HepG2 (cell line): ENCODE measurements around the gene RNF5. TPM values are rescaled to one million over a fixed set of nuclear protein-coding genes. Genes with fewer than 3 reads are reported as not detected.

ENCODE experiments used
- ATAC-seq: fragments of 200-7000 bp; cut with Tn5 transposase; 3 replicates; pipeline ENCODE4 v1.9.1; 2020; ENCODE audit warnings: mild to moderate bottlenecking, moderate library complexity
- BruUV-seq: library from RNA; stranded (reverse); fragments of 400-500 nt; replicated peaks from 2 replicates; lab custom pipeline; 2021; lab: Mats Ljungman, UMichigan
- CTCF ChIA-PET: fragments of 300-600 bp; formaldehyde crosslinking; extraction: SDS; loops from one replicate; lab custom pipeline; 2021; ENCODE audit warnings: low total read pairs, inconsistent platforms, low intra/inter-chr PET ratio; lab: Yijun Ruan, JAX
- POLR2A ChIA-PET: fragments of 350-600 bp; sonication (Branson Sonifier 250); formaldehyde crosslinking; loops from one replicate; lab custom pipeline; 2020; ENCODE audit warnings: antibody characterized with exemption, inconsistent platforms; lab: Yijun Ruan, JAX
- DNase-seq: peaks from one replicate; pipeline ENCODE4 v3.0.0-alpha.2; 2015; ENCODE audit warnings: low spot score
- FAIRE-seq: peaks from 3 replicates; lab custom pipeline; 2011; peaks lifted over from hg19 to GRCh38; lab: Jason Lieb, UNC
- H2AFZ ChIP-seq: one replicate; pipeline ENCODE4 v1.6.1; 2011; ENCODE audit warnings: low read length, inconsistent platforms
- H3K27ac ChIP-seq: fragments of 300-600 bp; 3 replicates; pipeline ENCODE4 v1.8.0; 2011; ENCODE audit warnings: mixed run types, mild to moderate bottlenecking, mixed read lengths, low read length, inconsistent platforms; ENCODE audit not compliant: insufficient read depth; ENCODE audit errors: extremely low read length
- H3K27me3 ChIP-seq, 2 experiments: fragments of 200-600 bp in 1 of 2; 2 replicates in 1 of 2; 3 replicates in 1 of 2; pipeline versions ENCODE4 v1.6.0 to v1.8.0; 2011; ENCODE audit warnings: low read length in 2 of 2, mild to moderate bottlenecking in 2 of 2, moderate library complexity in 2 of 2, inconsistent platforms in 1 of 2; ENCODE audit not compliant: insufficient read depth in 2 of 2, control insufficient read depth in 1 of 2
- H3K36me3 ChIP-seq, 2 experiments: fragments of 200-600 bp in 1 of 2; replicated peaks in 1 of 2; 2 replicates in 1 of 2; 3 replicates in 1 of 2; pipeline versions ENCODE4 v1.5.1 to v1.8.0; 2011; ENCODE audit warnings: low read length in 2 of 2, inconsistent platforms in 1 of 2; ENCODE audit not compliant: insufficient read depth in 2 of 2, control insufficient read depth in 1 of 2
- H3K4me1 ChIP-seq: 2 replicates; pipeline ENCODE4 v1.5.1; 2012; ENCODE audit warnings: low read length, inconsistent platforms; ENCODE audit not compliant: insufficient read depth
- H3K4me2 ChIP-seq: 2 replicates; pipeline ENCODE4 v1.6.0; 2011; ENCODE audit warnings: low read depth, low read length, inconsistent platforms
- H3K4me3 ChIP-seq, 3 experiments: fragments of 200-600 bp in 1 of 3; sonication (generic), shearing (Covaris generic) in 1 of 3; replicated peaks in 1 of 3; 2 replicates each; pipeline ENCODE4 v1.5.1; 2011 to 2016; ENCODE audit warnings: low read length in 3 of 3, inconsistent platforms in 2 of 3, low read depth in 2 of 3, mild to moderate bottlenecking in 2 of 3, control low read depth in 1 of 3, mixed read lengths in 1 of 3; ENCODE audit not compliant: insufficient read depth in 1 of 3
- H3K79me2 ChIP-seq: one replicate; pipeline ENCODE4 v1.6.1; 2011; ENCODE audit warnings: low read length, inconsistent platforms; ENCODE audit not compliant: insufficient read depth
- H3K9ac ChIP-seq: 2 replicates; pipeline ENCODE4 v1.6.0; 2011; ENCODE audit warnings: mild to moderate bottlenecking, low read depth, low read length, inconsistent platforms; ENCODE audit not compliant: insufficient read depth
- H3K9me3 ChIP-seq: 2 replicates; pipeline ENCODE4 v1.5.1; 2012; ENCODE audit warnings: mild to moderate bottlenecking, low read length
- H4K20me1 ChIP-seq: 2 replicates; pipeline ENCODE4 v1.6.0; 2011; ENCODE audit warnings: inconsistent platforms, mild to moderate bottlenecking, low read length, moderate library complexity; ENCODE audit not compliant: insufficient read depth
- GTF3A ChIP-seq: sonication (generic); formaldehyde crosslinking; conservative IDR thresholded peaks from 2 replicates; pipeline ENCODE4 v1.4.0; 2020; ENCODE audit warnings: mild to moderate bottlenecking, missing genetic modification reagents
- KLF13 ChIP-seq: sonication (generic); formaldehyde crosslinking; IDR thresholded peaks from 2 replicates; pipeline ENCODE4 v1.4.0; 2020; ENCODE audit warnings: mild to moderate bottlenecking, missing genetic modification reagents
- POLR2AphosphoS2 ChIP-seq: IDR thresholded peaks from 2 replicates; pipeline ENCODE4 v1.6.1; 2011; ENCODE audit warnings: low read depth, low read length, improper control_type of control experiment
- SMYD3 ChIP-seq: sonication (generic); formaldehyde crosslinking; IDR thresholded peaks from 2 replicates; pipeline ENCODE4 v1.8.1; 2023; ENCODE audit warnings: mild to moderate bottlenecking, missing genetic modification reagents
- TBX2 ChIP-seq: sonication (generic); formaldehyde crosslinking; IDR thresholded peaks from 2 replicates; pipeline ENCODE4 v1.5.0; 2020; ENCODE audit warnings: missing genetic modification reagents, mild to moderate bottlenecking, borderline replicate concordance
- TFE3 ChIP-seq: IDR thresholded peaks from 2 replicates; pipeline ENCODE4 v1.6.1; 2016
- ZMYM3 ChIP-seq: sonication (generic); formaldehyde crosslinking; IDR thresholded peaks from 2 replicates; pipeline ENCODE4 v1.5.1; 2020; ENCODE audit warnings: mild to moderate bottlenecking, missing genetic modification reagents
- ZNF687 ChIP-seq: sonication (generic); formaldehyde crosslinking; IDR thresholded peaks from 2 replicates; pipeline ENCODE4 v1.5.1; 2020; ENCODE audit warnings: mild to moderate bottlenecking, missing genetic modification reagents, moderate library complexity
- ZNF770 ChIP-seq: sonication (generic); formaldehyde crosslinking; IDR thresholded peaks from 2 replicates; pipeline ENCODE4 v1.5.0; 2020; ENCODE audit warnings: mild to moderate bottlenecking, missing genetic modification reagents
- WGBS: methylation state at CpG from one replicate; pipeline ENCODE4 v1.1.6; 2017; ENCODE audit warnings: low lambda C conversion rate; 5-methylcytosine and 5-hydroxymethylcytosine counted together
- in situ Hi-C: cut with HindIII; loops from 2 replicates; pipeline ENCODE4 v1.10.0; 2017; ENCODE audit warnings: low pct_unique_long_range_greater_than_20kb; ENCODE audit not compliant: extremely low pct_ligation_motif_present
- intact Hi-C: fragments of 100-400 bp; cut with micrococcal nuclease; formaldehyde crosslinking; loops from one replicate; pipeline ENCODE4 v1.10.0; 2022; ENCODE audit not compliant: unreplicated experiment
- polyA plus RNA-seq, 8 experiments: library from polyadenylated mRNA; depleted of rRNA in 3 of 8; stranded (reverse) in 7 of 8; unstranded in 1 of 8; fragments of >200 nt; fragmentation: Illumina TruSeq in 4 of 8; extraction: Trizol in 4 of 8; gene quantifications; 2 replicates each; pipeline versions ENCODE4 v1.2.1 to v1.2.3, GENCODE V29; 2011 to 2016; ENCODE audit warnings: low read depth in 4 of 8, missing spikeins in 1 of 8, mixed read lengths in 1 of 8; ENCODE audit not compliant: insufficient read depth in 1 of 8
- total RNA-seq, 5 experiments: library from RNA; depleted of rRNA; stranded (reverse); fragments of >200 nt; fragmentation: Illumina TruSeq; extraction: Trizol; gene quantifications; 2 replicates each; pipeline ENCODE4 v1.2.3, GENCODE V29; 2016; ENCODE audit warnings: low read depth in 1 of 5

The RNF5 gene
- total and polyA plus RNA-seq, 2 of the 13 experiments (the other 11 are each of a cell fraction or from before 2014, with no cell fraction given) = 98.0 to 131 TPM

DNA sequence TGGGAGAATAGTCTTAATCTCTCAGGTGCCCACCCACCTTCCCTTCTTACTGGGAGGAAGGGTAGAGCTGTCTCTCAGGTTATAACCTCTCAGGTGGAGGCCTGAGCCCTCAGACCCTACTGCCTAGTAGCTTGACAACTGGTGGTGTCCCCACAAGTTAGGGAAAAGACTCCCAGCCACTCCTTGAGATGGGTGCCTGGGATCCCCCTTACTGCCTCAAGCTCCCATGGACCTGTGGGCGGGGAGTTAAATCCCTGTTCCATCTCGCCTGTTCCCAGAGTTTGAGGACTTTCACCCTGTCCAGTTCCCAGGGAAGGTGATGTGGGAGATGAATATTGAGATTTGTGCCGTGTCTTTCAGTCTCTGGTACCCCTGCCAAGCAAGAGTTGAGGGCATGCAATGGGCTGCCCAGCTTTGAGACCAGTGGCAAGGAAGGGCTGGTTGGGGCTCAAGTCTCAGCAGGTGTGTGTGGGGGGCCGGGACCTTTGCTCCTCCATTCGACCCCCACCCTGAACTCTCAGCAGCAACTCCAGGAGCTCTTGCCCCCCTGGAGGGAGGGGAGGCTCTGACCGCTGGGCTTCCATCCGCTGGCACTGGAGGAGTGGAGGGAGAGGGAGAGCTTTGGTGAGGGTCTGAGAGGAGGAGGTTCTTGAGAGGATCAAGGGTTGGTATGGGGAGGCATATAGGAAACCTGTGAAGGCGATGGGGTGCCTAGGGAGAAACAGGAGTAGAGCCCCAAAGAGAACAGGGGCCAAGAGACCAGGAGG, 12.9 kb downstream of the RNF5 start:
- 56% methylated on average over 8 of the region's 8 CpGs for WGBS
- H3K9ac ChIP-seq = peak overlapping the region; percentile 90
- ATAC-seq = no peak
- no peaks in the 10 kb centered on the region for H4K20me1 ChIP-seq
- H3K36me3 ChIP-seq = peaks cover 7 to 19% of the 10 kb centered on the region in 2 experiments
- FAIRE-seq = no peak
- H3K4me2 ChIP-seq = peak overlapping the region; percentile 95
- DNase-seq = no peak
- CTCF ChIA-PET = no interaction called here
- H2AFZ ChIP-seq = no peak overlapping the region
- no peaks in the 10 kb centered on the region for H3K9me3 ChIP-seq
- H3K4me1 ChIP-seq = peaks cover 47% of the 10 kb centered on the region
- POLR2A ChIA-PET = interaction anchor here (0.7 to 7.1 kb wide), 10 partner anchors 9 to 781 kb away, joined by 3 to 127 read pairs (median 4); partner anchors contain the start of genes AGPAT1, ATF6B, C6orf47 and FKBPL
- H3K27ac ChIP-seq = peak overlapping the region; percentile 80
- H3K4me3 ChIP-seq = peak overlapping the region; percentile 74 to 93 (median 79)
- intact Hi-C loops = loop anchor here (1.0 kb wide), 1 partner anchor 13 kb away; the partner anchor contains the start of gene RNF5
- in situ Hi-C loops = loop anchor here (5.0 kb wide), 1 partner anchor 781 kb away; no protein-coding TSS in a partner anchor
- H3K27me3 ChIP-seq = no peaks in the 10 kb centered on the region; a peak in 1 of 5 replicates
- H3K79me2 ChIP-seq = peaks cover 15% of the 10 kb centered on the region
- BruUV-seq = no TSS peak
- no peak for TF ChIP-seq SMYD3
- no peak for TF ChIP-seq POLR2AphosphoS2
- no peak for TF ChIP-seq GTF3A (CRISPR knock-in tag)
- TF ChIP-seq ZNF770 (CRISPR knock-in tag) = 0 out of 2 replicates have a peak, but pooled peaks have one; percentile 8
- TF ChIP-seq TFE3 = no peak
- 0 out of 2 replicates have a peak, but pooled peaks have one; percentile 20 for TF ChIP-seq KLF13
- TF ChIP-seq TBX2 (CRISPR knock-in tag) = 0 out of 2 replicates have a peak, but pooled peaks have one; percentile 35
- TF ChIP-seq ZMYM3 (CRISPR knock-in tag) = no peak
- TF ChIP-seq ZNF687 (CRISPR knock-in tag) = 0 out of 2 replicates have a peak, but pooled peaks have one; percentile 18
